ENCODE measurements around the gene INSC.

DNA sequence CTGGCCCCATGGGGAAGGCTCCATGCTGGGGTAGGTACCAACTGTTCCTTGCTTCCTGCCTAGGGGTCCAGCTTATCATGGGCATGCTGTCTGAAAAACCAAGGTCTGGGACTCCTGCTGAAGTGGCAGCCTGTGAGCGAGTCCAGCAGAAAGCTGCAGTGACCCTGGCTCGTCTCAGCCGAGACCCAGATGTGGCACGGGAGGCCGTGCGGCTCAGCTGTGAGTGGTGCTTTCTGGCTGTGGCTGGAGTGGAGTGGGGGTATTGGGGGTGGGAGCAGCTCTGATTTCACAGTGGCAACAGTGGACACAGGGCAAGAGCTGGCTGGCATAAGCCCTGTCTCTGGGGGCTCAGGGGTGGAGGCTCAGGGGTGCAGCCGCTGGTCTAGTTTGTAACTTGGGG lies 124.1 kb downstream of the INSC start:
- TF ChIP-seq JUN (IDR thresholded peaks at IDR 0.05; ENCODE audit: low read depth, low read length) = no peak
- TF ChIP-seq HDAC6 (IDR thresholded peaks at IDR 0.05; ENCODE audit: low read depth, low read length) = no peak
- TF ChIP-seq, protein P1, sequence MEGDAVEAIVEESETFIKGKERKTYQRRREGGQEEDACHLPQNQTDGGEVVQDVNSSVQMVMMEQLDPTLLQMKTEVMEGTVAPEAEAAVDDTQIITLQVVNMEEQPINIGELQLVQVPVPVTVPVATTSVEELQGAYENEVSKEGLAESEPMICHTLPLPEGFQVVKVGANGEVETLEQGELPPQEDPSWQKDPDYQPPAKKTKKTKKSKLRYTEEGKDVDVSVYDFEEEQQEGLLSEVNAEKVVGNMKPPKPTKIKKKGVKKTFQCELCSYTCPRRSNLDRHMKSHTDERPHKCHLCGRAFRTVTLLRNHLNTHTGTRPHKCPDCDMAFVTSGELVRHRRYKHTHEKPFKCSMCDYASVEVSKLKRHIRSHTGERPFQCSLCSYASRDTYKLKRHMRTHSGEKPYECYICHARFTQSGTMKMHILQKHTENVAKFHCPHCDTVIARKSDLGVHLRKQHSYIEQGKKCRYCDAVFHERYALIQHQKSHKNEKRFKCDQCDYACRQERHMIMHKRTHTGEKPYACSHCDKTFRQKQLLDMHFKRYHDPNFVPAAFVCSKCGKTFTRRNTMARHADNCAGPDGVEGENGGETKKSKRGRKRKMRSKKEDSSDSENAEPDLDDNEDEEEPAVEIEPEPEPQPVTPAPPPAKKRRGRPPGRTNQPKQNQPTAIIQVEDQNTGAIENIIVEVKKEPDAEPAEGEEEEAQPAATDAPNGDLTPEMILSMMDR (IDR thresholded peaks at IDR 0.05; ENCODE audit: control extremely low read depth in 1 of 3, insufficient read depth in 1 of 3, low read depth in 1 of 3, low read length in 3 of 3) = no peak
- no peak for TF ChIP-seq EZH2 (IDR thresholded peaks at IDR 0.05; ENCODE audit: low read depth, low read length, severe bottlenecking)
- no peak for TF ChIP-seq EP300 (IDR thresholded peaks at IDR 0.05; ENCODE audit: borderline replicate concordance in 1 of 2, low read depth in 2 of 2, low read length in 2 of 2)
- TF ChIP-seq SIRT6 (IDR thresholded peaks at IDR 0.05; ENCODE audit: low read length) = no peak
- TF ChIP-seq SIN3A (conservative IDR thresholded peaks at IDR 0.05 in 1 of 2, IDR thresholded peaks at IDR 0.05 in 1 of 2; ENCODE audit: low read depth in 1 of 2, low read length in 2 of 2) = no peak
